NCI-H748 (cell line): ENCODE measurements around the gene SREBF2.

ENCODE experiments used
- DNase-seq: peaks from one replicate; lab custom pipeline; 2025; ENCODE audit not compliant: unreplicated experiment; lab: John Stamatoyannopoulos, UW

Gene SREBF2

DNA sequence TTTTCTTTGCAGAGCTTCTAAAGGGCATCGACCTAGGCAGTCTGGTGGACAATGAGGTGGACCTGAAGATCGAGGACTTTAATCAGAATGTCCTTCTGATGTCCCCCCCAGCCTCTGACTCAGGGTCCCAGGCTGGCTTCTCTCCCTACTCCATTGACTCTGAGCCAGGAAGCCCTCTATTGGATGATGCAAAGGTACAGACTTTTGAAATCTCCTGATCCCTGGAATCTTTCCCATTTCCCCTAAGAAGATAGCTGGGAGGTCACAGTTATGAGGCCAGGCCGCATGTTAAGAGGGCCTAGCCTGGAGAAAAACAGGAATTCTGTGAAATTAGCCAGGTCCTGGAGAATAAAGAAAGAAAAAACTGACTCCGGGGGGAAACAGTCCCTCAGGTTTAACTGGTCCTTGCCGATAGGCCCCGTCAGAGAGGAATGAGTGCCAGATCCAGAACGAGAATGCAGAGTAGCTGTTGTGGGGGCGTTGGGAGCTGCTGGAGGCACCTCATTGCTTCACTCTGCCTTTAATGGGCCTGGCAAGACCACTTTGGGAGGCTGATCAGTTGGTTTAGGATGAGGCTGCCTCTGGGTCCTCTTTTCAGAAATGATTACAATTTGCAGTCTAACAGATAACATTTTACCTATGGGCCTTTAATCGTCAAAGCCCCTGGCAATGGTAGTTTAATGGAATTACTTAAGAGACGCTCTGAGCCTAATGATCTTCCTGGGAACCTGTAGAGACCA lies 42.8 kb downstream of the SREBF2 start:
- DNase-seq = no peak

DNA sequence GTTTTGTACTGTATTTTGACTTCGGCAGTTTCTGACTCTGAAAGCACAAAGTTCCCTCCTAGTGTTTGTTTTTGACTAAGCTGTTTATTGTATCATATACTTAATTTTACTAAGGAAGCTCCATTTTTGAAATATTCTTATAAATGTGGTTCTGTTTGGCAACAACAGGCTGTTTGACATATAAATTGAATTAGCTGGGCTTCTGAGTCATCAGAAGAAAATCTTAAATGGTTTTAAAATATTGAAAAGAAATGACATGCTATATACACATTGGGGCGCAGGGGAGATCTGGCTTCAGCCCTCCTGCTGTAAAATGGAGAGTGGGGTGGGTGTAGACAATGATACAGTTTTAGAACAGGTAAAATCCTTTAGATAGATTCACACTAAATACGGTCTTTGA lies 43.4 kb downstream of the SREBF2 start:
- DNase-seq = no peak

DNA sequence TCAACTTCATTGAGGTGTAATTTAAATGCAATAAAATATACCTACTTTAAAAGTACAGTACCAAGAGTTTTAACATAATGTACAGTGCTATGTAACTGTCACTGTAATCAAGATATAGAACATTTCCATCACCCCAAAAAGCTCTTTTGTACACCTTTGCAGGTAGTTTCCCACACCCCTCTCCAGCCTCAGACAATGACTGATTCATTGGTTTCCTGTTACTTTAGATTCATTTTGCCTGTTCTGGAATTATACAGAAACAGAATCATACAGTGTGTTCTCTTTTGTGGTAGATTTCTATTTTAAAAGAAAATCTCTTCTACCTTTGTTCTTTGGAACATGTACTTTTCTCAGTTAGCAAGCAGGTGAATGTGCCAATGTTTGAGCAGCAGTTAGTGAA lies 43.8 kb downstream of the SREBF2 start:
- DNase-seq = no peak

DNA sequence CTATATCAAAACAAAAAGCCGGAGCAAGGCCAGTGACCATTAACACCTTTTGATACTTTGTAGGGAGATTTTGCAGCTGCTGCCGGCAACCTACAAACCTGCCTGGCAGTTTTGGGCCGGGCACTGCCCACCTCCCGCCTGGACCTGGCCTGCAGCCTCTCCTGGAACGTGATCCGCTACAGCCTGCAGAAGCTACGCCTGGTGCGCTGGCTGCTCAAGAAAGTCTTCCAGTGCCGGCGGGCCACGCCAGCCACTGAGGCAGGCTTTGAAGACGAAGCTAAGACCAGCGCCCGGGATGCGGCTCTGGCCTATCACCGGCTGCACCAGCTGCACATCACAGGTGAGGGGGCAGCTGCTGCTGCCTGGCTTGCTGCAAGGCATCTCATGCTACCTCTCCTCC lies 47.7 kb downstream of the SREBF2 start:
- DNase-seq = no peak

DNA sequence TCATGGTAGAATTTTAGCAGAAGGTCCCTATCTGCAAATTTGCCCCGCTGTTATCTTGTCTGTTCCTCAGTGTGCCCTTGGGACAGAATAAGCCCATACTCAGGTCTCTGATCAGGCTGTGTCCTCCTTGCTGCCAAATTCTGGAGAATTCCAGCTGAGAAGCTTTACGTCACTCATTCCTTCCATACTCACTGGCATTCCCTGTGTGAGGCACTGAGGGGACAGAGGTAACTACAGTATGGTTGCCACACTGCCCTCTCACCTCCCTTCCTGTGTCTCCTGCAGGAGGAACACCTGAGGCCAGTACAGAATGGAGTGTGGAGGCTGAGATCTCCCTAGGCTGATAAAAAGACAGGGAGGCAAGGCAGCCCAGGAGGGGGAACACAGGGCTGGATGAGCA lies 50.5 kb downstream of the SREBF2 start:
- DNase-seq = no peak

DNA sequence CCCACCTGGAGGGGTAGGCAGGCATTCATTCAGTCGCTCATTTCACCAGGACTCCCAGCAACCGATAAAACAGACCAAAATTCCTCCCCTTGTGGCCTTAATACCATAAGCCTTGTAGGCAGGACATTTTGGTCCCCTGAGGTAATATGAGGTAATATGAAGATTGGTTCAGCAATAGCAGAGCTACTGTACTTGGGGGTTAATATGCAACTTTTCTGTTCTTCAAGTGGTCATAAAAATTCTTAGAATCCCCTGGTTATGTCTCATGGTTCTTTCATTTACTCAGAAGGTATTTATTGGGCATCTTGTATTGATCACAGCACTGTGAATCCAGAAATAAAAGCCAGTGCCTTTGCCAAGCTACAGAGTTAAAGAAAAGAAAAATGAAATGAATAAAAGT lies 52.2 kb downstream of the SREBF2 start:
- no peak for DNase-seq

DNA sequence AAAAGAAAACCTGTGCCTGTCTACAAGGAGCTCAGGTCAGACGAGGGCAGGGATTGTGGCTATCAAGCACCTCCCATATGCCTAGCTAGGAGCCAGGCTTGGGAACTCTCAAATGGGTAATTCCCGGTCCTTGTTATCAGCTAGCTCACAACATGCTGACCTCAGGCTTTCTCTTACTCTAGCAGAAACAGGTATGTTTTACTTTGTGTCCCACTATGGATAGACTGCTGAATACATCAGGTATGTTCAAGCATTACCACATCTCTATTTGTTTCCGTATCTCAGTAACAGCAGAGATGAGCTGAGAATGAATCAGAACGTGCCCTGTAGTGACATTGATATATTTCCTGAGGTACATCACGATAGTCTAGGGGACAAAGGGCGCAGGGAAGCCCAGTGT lies 52.6 kb downstream of the SREBF2 start:
- DNase-seq = no peak

DNA sequence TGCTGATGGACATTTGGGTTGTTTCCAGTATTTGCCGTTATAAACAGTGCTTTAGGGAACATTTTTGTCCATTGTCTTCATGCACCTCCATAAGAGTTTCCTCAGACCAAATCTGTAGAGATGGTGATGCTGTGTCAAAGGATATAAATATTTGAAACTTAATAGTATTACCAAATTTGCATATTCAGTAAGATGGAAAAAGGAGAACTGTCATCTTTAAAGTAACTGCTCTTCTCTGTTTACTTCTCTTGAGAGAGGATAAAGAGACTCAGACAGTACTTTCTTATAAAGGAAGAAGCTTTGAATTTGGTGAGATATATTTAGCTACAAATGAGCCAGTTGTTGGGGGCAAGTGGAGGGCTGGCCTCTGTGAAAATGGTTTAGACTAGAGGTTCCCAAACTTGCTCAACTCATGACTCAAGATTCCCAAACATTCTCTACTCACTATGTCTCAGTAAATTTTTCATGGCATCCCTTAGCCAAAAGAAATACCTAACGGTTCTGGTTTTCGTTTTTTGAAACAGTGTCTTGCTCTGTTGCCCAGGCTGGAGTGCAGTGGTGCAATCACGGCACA lies 55.8 kb downstream of the SREBF2 start:
- no peak for DNase-seq

DNA sequence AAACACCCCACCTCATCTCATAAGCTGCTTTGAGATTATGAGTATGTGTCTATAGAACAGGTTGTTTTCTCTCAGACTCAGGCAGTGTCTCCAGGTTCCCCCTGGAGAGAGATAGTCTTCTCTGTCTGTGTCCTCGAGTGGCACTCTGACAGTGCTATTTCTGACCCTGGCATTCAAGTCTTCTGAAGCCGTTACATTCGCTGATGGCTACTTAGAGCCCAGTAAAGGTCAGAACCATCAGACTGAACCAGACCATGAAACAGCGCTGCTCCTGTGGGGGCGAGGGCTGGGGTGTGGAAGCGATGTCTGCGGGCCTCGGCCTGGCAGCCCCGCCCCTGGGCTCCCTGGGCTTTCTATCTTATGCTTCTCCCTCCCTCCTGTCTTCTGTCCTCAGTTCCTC lies 58.5 kb downstream of the SREBF2 start:
- DNase-seq = no peak

DNA sequence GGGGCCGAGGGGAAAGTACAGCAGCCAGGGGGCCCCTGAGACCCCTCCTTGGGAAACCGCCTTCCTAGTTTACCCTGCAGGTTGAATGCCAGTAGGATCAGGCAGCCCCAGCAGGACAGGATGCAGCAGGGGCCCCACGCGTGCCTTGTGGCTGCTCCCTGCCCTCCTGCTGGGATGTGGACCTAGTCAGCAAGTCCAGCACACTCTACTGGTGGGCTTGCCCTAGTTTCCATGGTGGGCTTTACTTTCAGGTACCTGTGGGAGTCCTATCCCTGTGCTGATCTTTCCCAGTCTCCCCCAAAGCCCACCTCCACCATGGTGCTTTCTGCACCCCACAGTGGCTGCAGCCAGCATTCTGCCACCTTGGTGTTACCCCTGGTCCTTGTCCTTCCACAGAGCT lies 59.8 kb downstream of the SREBF2 start:
- DNase-seq = no peak

DNA sequence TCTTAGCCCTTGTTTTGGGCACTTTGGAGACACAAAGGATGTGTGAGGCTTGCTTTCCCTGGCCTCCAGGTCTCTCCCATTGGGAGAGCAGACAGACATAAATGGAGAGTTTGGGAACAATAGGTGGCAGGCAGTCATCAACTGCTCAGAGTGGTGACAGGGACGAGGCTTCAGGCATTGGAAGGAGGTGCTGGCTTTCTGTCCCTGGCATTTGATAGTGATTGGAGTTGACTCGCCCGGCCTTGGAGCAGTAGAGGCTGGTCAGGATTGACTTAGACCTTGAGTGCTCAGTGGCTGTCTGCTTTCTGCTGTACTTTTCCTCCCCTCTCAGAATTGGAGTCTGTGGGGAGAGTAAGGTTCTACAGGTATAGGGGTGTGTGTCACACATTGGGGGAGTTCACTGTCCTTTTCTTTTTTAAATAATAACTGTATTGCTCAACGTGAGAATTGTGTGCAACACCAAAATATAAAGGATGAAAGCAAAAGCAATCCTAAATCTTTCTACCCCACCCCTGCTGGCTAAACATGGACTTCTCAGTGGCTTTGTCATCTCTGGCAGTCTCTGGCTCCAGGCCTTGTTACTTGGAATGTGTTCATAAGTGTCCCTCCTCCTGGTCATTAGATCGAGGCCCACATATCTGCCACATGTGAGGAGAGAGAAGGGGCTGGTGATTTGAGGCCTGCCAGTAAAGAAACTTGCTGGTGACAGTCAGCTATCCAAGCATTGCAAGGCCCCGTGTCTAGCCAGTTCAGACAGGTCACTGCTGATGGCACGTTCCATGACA lies 60.9 kb downstream of the SREBF2 start:
- no peak for DNase-seq

DNA sequence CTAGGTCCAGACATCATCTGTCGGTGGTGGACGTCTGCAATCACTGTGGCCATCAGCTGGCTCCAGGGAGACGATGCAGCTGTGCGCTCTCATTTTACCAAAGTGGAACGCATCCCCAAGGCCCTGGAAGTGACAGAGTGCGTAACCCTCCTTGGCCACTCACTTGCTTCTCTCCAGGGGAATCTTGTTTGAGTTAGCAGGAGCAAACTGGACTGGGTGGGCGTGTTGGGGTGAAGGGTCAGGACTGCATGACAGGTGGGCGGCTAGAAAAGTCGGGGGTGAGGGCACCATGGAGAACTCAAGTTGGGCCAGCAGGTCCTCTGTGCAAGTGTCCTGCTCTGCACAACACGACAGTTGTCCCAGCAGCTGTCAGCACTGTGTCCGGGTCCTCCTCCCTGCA lies 65.7 kb downstream of the SREBF2 start:
- no peak for DNase-seq

DNA sequence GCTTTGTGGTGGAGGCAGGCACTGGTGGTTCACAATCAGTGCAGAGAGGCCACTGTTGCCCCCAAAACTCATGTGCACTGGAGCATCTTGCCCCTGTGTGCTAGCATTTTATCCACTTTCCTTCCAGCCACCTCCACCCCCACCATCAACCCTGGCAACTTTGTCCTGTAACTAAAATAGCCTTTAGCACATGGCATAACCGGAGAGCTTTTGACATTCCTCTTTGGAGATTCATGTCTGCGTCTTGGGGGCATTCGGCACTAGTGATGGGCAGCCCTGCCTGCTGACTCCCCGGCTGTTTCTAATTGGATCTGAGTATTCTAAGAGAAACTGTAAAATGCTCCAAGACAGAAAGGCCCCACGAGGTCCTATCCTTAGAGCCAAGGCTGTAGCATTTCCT lies 66.2 kb downstream of the SREBF2 start:
- DNase-seq = no peak

DNA sequence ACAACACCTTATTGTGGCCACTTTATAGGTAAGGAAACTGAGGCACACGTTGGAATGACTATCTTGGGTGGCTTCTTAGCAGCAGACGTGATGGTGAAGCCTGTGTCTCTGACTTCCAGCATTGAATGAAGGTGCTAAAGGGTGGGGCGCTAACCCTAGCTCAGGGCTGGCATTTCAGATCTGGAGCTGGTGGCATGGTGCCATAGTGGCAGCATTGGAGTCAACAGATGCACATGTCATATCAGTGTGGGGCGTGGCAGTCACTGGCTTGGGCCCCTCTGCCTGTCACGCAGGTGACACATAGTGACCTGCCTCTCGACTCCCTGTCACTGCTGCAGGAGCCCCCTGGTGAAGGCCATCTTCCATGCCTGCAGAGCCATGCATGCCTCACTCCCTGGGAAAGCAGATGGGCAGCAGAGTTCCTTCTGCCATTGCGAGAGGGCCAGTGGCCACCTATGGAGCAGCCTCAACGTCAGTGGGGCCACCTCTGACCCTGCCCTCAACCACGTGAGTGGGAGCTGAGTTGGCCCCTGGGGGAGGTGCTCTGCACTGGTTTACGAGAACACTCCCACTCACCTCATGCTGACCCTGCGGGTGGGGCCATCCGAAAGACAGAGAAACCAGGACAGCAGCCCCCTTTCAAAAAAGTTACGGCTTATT lies 67.2 kb downstream of the SREBF2 start:
- no peak for DNase-seq

DNA sequence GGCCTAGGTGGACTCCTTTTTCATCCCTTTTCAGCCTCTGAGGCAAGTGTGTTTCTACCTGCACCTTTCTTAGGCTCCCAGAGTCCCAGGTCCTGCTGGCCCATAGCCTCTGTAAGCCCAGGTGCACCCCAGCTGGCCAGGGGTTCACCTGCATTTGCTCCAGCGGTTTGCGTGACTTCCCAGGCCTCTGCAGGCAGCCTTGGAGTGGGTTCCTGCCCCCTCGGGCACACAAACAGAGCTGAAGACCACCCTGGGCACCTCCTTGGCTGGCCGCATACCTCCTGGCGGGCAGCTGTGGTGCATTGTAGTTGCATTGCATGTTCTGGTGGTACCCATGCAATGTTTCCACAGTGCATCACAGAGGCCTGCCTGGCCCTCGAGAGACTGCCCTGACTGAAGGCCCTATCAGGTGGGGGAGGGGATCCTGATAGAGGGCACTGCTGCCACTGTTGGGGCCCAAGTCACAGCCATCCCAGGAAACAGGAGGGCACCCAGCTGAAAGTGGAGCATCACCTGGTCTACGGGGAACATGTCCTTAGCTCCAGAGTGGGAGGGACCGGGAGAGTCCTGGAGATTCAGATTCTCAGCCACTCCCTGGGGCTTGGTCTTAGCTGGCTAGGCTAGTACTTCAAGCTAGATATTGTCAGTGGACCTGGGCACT lies 67.9 kb downstream of the SREBF2 start:
- no peak for DNase-seq

DNA sequence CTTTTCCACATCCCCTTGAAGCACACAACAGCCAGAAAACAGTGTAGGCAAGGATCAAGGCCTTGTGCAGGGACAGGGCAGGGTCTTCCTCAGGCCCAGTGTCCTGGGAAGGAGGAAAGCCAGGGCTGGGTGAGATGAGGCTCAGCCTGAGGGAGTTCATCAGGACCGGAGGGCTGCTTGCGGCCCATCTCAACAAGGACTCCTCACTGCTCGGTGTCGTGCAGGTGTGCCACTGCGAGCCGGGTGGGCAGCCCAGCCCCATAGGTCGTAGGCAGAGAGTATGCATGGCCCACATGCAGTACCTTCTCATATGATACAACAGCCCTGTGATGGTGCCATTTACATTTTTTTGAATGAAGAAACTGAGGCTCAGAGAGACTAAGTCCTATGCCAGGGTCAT lies 69.1 kb downstream of the SREBF2 start:
- DNase-seq = no peak

DNA sequence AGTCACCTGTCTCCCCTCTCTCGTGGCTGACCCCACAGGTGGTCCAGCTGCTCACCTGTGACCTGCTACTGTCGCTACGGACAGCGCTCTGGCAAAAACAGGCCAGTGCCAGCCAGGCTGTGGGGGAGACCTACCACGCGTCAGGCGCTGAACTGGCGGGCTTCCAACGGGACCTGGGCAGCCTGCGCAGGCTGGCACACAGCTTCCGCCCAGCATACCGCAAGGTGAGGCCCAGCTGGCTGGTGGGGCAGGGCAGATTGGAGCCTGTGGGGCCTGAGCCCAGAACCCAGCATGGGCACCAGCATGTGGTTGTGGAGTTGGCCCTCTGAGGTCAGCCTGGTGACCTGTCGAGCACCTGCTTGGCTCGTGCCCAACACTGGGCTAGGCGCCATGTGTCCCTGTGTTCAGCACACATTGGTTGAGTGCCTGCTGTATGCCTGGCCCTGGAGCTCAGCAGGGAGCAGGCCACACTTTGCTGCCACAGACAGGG lies 70.1 kb downstream of the SREBF2 start:
- no peak for DNase-seq

DNA sequence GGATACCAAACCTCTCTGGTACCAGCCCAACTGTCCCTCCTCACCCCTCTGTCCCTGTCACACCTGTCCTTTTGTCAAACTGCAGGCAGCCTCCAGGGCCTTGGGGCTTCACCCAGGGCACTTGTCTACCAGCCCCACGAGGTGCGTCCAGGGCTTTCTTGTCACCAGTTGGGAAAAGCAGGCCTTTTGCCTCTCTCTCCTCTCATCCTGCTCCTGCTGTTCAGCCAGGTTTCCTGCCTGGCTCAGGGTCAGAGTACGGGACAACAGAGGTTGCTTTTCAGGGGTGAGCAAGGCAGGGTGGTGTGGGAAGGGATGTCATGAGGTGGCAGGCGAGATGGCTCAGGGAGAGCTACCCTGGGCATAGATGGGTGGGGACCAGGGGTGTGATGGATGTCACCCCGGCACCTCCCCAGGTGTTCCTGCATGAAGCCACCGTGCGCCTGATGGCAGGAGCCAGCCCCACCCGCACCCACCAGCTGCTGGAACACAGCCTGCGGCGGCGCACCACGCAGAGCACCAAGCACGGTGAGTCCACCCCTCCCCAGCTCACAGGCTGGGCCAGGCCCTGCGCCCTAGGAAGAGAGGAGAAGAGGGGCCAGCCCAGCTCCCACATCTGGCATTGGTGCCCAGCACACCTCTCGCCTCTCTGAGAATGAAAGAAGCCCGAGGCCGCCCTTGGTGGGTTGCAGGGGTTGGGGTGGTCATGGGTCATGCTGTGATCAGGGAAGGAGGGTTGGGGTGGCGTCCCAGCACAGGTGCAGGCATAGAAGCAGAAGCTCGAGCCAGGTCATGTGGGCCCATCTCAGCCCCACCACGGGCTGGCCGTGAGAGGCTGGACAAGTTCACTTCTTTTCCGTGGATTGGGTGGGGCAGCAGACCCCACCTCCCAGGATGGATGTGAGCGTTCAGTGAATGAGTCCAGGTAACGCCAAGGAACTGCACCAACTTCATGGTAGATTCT lies 71.8 kb downstream of the SREBF2 start:
- DNase-seq = no peak

DNA sequence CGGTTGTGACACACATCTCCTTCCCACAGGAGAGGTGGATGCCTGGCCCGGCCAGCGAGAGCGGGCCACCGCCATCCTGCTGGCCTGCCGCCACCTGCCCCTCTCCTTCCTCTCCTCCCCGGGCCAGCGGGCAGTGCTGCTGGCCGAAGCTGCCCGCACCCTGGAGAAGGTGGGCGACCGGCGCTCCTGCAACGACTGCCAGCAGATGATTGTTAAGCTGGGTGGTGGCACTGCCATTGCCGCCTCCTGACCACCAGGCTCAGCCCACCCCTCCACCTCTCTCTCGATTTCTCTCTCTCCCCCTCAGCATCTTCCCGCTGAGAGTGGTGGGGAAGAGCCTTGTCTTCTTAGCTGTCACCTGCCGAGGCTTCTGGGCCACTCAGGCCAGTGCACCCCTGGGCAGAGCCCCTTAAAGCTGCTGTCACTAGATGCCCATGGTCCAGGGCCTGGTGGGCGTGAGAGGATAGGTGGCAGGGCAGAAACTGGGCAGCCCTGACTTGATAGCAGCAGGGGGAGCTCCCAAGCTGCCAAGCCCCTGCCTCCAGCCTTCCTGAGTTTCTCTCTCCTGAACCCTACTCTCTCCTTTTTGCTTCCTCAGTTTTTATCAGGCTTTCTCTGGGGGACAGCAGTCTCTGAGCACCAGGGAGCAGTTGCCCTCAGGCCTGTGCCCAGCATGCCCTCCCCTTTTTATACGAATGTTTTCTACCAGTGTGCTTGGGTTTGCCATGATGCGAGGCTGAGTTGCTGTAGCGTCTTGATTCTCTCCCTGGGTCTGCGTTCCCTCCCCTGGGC lies 72.7 kb downstream of the SREBF2 start:
- DNase-seq = no peak
